K562 (cell line): ENCODE data around the gene HMGA1. TPM values are rescaled to one million over a fixed set of nuclear protein-coding genes. Genes with fewer than 3 reads are reported as not detected.
A peak's percentile ranks its signal among the peaks of the same experiment; 100 is the strongest.

Source experiments
- ARID1B ChIP-seq: fragments of 450-650 bp; IDR thresholded peaks from 2 replicates; pipeline ENCODE4 v1.6.1; 2016; ENCODE audit warnings: antibody characterized with exemption, mild to moderate bottlenecking, inconsistent platforms
- ARID2 ChIP-seq: fragments of 450-650 bp; IDR thresholded peaks from 2 replicates; pipeline ENCODE4 v1.6.1; 2017; ENCODE audit warnings: antibody characterized with exemption, mild to moderate bottlenecking
- BCOR ChIP-seq: fragments of 450-650 bp; IDR thresholded peaks from 2 replicates; pipeline ENCODE4 v1.6.1; 2016
- FIP1L1 ChIP-seq: fragments of 200-400 bp; formaldehyde crosslinking; IDR thresholded peaks from 2 replicates; pipeline ENCODE4 v1.6.1; 2018; ENCODE audit warnings: mild to moderate bottlenecking, low read depth, low read length; ENCODE audit not compliant: poor library complexity, severe bottlenecking
- GABPB1 ChIP-seq: sonication (generic); formaldehyde crosslinking; IDR thresholded peaks from 2 replicates; pipeline ENCODE4 v1.8.0; 2022; ENCODE audit warnings: mild to moderate bottlenecking, missing genetic modification reagents
- HDAC1 ChIP-seq, 2 experiments: fragments of 450-650 bp; IDR thresholded peaks; 2 replicates each; pipeline ENCODE4 v1.6.1; 2016 to 2017; ENCODE audit warnings: inconsistent platforms in 1 of 2, mild to moderate bottlenecking in 1 of 2, moderate library complexity in 1 of 2
- IRF2 ChIP-seq: sonication (generic); formaldehyde crosslinking; IDR thresholded peaks from 2 replicates; pipeline ENCODE4 v1.8.1; 2022; ENCODE audit warnings: mild to moderate bottlenecking, missing genetic modification reagents
- LEF1 ChIP-seq: fragments of 450-650 bp; IDR thresholded peaks from 2 replicates; pipeline ENCODE4 v1.6.1; 2016; ENCODE audit warnings: mild to moderate bottlenecking
- MEF2A ChIP-seq: IDR thresholded peaks from 2 replicates; pipeline ENCODE4 v1.6.1; 2011; ENCODE audit warnings: low read depth, mild to moderate bottlenecking, low read length, moderate library complexity; ENCODE audit not compliant: control insufficient read depth
- MIER1 ChIP-seq: fragments of 450-650 bp; IDR thresholded peaks from 2 replicates; pipeline ENCODE4 v1.6.1; 2016; ENCODE audit warnings: antibody characterized with exemption, mild to moderate bottlenecking, low read depth
- NR2C2 ChIP-seq, 2 experiments: fragments of 200-800 bp in 1 of 2; sonication (Bioruptor generic) in 1 of 2; sonication (generic) in 1 of 2; formaldehyde crosslinking in 1 of 2; IDR thresholded peaks; 2 replicates each; pipeline versions ENCODE4 v1.6.1 to v1.8.0; 2016 to 2022; ENCODE audit warnings: mild to moderate bottlenecking in 1 of 2, missing compliant biosample characterization in 1 of 2, missing genetic modification characterization in 1 of 2, missing genetic modification reagents in 1 of 2
- RAD51 ChIP-seq: fragments of 450-650 bp; IDR thresholded peaks from 2 replicates; pipeline ENCODE4 v1.7.1; 2016; ENCODE audit warnings: low read depth, mild to moderate bottlenecking, borderline replicate concordance
- RB1 ChIP-seq: fragments of 450-650 bp; IDR thresholded peaks from 2 replicates; pipeline ENCODE4 v1.6.1; 2017; ENCODE audit warnings: low read depth, mild to moderate bottlenecking
- SMC3 ChIP-seq: conservative IDR thresholded peaks from 2 replicates; pipeline ENCODE4 v1.6.1; 2011; ENCODE audit warnings: low read depth, low read length, improper control_type of control experiment; ENCODE audit not compliant: insufficient read depth
- SP1 ChIP-seq: sonication (generic); formaldehyde crosslinking; IDR thresholded peaks from 2 replicates; pipeline ENCODE4 v1.8.1; 2022; ENCODE audit warnings: mild to moderate bottlenecking, missing genetic modification reagents
- TAF7 ChIP-seq: fragments of 450-650 bp; IDR thresholded peaks from 2 replicates; pipeline ENCODE4 v1.6.1; 2016; ENCODE audit warnings: missing genetic modification characterization, missing compliant biosample characterization
- TOE1 ChIP-seq, 2 experiments: fragments of 450-650 bp in 1 of 2; sonication (generic) in 1 of 2; formaldehyde crosslinking in 1 of 2; IDR thresholded peaks; 2 replicates each; pipeline versions ENCODE4 v1.7.1 to v1.8.0; 2016 to 2022; ENCODE audit warnings: borderline replicate concordance in 2 of 2, mild to moderate bottlenecking in 2 of 2, antibody characterized with exemption in 1 of 2, inconsistent platforms in 1 of 2, low read depth in 1 of 2, missing genetic modification reagents in 1 of 2, moderate library complexity in 1 of 2
- ZBTB7A ChIP-seq: IDR thresholded peaks from 2 replicates; pipeline ENCODE4 v1.6.1; 2011; ENCODE audit warnings: low read depth, mild to moderate bottlenecking, low read length, moderate library complexity, borderline replicate concordance; ENCODE audit not compliant: control insufficient read depth
- ZC3H11A ChIP-seq: IDR thresholded peaks from 2 replicates; pipeline ENCODE4 v1.6.1; 2012; ENCODE audit warnings: low read depth, low read length, improper control_type of control experiment
- ZNF324 ChIP-seq: fragments of 250-450 bp; sonication (Bioruptor Pico); IDR thresholded peaks from 2 replicates; pipeline ENCODE4 v1.4.0; 2020; ENCODE audit warnings: mild to moderate bottlenecking
- polyA plus RNA-seq, 8 experiments: library from polyadenylated mRNA; depleted of rRNA in 4 of 8; stranded (reverse) in 5 of 8; unstranded in 3 of 8; fragments of >200 nt; fragmentation: Nextera tagmentation in 2 of 8; fragmentation: Illumina TruSeq in 1 of 8; extraction: Ambion mirVana in 2 of 8; extraction: Trizol in 1 of 8; gene quantifications; 2 replicates each; pipeline versions ENCODE4 v1.2.1 to v1.2.3, GENCODE V29; 2011 to 2014; ENCODE audit warnings: inconsistent platforms in 1 of 8, missing spikeins in 1 of 8
- total RNA-seq, 7 experiments: library from RNA; depleted of rRNA in 6 of 7; stranded (reverse); fragments of >200 nt in 6 of 7; fragmentation: Illumina TruSeq in 2 of 7; extraction: Trizol in 2 of 7; gene quantifications; 2 replicates each; pipeline versions ENCODE4 v1.2.1 to v1.2.3, GENCODE V29; 2011 to 2021; ENCODE audit warnings: low replicate concordance in 1 of 7
- TF ChIP-seq, protein P1 (sequence below): fragments of 250-450 bp; sonication (Bioruptor Pico); IDR thresholded peaks from 2 replicates; pipeline ENCODE4 v1.4.0; 2020; ENCODE audit warnings: mild to moderate bottlenecking, moderate library complexity
- TF ChIP-seq, protein P2 (sequence below): IDR thresholded peaks from 2 replicates; pipeline ENCODE4 v1.6.1; 2011; ENCODE audit warnings: borderline replicate concordance, low read depth, mild to moderate bottlenecking, moderate library complexity, low read length; ENCODE audit not compliant: insufficient read depth, poor library complexity, severe bottlenecking

HMGA1 gene
- total and polyA plus RNA-seq, 9 of the 15 experiments (the other 6 are each of a cell fraction or from before 2014, with no cell fraction given) = 27.8 to 1,947 (median 594) TPM

DNA sequence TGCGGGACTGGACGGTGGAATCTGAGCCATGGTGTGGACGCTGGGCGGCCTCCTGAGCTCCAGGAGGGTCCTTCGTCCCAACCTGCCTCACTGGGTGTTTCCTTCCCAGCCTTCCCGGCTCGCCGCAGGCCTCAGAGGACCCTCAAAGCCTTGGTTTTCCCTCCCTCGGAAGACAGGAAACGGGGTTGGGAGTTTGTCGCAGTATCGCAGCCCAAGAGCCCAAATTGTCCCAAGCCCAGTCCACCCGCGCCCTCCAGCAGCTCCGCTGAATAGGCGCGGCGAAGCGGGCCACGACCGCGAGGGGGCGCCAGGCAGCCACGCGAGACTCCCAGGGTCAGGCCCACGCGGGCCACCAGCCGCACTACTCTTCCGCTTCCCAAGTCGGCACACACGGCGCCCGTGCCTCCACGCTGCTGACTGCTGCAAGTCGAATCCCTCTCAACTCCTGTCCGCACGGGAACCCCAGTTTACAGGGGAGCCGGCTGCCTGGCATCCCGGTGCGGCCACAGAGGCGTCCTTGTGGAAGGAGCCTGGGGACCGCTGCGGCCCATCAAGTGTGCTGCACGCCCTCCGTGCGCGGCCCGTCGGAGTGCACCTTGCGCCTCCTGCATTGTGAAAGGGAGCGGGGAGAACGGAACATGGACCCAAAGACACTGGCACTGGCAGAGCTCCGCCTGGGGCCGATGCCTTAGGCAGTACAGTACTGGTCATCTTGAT lies 40.4 kb upstream of the HMGA1 start (continued):
- TF ChIP-seq, protein P1, sequence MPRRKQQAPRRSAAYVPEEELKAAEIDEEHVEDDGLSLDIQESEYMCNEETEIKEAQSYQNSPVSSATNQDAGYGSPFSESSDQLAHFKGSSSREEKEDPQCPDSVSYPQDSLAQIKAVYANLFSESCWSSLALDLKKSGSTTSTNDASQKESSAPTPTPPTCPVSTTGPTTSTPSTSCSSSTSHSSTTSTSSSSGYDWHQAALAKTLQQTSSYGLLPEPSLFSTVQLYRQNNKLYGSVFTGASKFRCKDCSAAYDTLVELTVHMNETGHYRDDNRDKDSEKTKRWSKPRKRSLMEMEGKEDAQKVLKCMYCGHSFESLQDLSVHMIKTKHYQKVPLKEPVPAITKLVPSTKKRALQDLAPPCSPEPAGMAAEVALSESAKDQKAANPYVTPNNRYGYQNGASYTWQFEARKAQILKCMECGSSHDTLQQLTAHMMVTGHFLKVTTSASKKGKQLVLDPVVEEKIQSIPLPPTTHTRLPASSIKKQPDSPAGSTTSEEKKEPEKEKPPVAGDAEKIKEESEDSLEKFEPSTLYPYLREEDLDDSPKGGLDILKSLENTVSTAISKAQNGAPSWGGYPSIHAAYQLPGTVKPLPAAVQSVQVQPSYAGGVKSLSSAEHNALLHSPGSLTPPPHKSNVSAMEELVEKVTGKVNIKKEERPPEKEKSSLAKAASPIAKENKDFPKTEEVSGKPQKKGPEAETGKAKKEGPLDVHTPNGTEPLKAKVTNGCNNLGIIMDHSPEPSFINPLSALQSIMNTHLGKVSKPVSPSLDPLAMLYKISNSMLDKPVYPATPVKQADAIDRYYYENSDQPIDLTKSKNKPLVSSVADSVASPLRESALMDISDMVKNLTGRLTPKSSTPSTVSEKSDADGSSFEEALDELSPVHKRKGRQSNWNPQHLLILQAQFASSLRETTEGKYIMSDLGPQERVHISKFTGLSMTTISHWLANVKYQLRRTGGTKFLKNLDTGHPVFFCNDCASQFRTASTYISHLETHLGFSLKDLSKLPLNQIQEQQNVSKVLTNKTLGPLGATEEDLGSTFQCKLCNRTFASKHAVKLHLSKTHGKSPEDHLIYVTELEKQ (CRISPR knock-in tag) = no peak
- TF ChIP-seq IRF2 (CRISPR knock-in tag) (peak; percentile 81; the same call in 1 of the 2 replicates), FIP1L1 (peak; percentile 87), ARID1B (peak; percentile 49; the same call in 1 of the 2 replicates), MIER1 (0 out of 2 replicates have a peak, but pooled peaks have one; percentile 28), BCOR (peak; percentile 65; the same call in 1 of the 2 replicates), RB1 (peak; percentile 93), NR2C2 (CRISPR knock-in tag; IDR thresholded peaks at IDR 0.05) (peak; percentile 79; the same call in 1 of the 2 replicates), NR2C2 (tag; IDR thresholded peaks at IDR 0.05) (peak; percentile 61), LEF1 (peak; percentile 50; the same call in 1 of the 2 replicates), SP1 (CRISPR knock-in tag) (peak; percentile 82; the same call in 1 of the 2 replicates), ARID2 (peak; percentile 84), TOE1 (IDR thresholded peaks at IDR 0.05; ENCODE audit: borderline replicate concordance) (0 out of 2 replicates have a peak, but pooled peaks have one; percentile 41), TOE1 (CRISPR knock-in tag; IDR thresholded peaks at IDR 0.05; ENCODE audit: borderline replicate concordance, low read depth) (peak; percentile 77; the same call in 1 of the 2 replicates), SMC3 (peak; percentile 97), GABPB1 (CRISPR knock-in tag) (peak; percentile 78; the same call in 1 of the 2 replicates), ZBTB7A (peak; percentile 87; the same call in 1 of the 2 replicates), TAF7 (tag) (peak; percentile 56; the same call in 1 of the 2 replicates), RAD51 (peak; percentile 14; the same call in 1 of the 2 replicates), MEF2A (no peak), HDAC1 (IDR thresholded peaks at IDR 0.05) (peak in 1 of 2 experiments; percentile 88; a peak in 2 of 4 replicates), ZC3H11A (0 out of 2 replicates have a peak, but pooled peaks have one; percentile 19), ZNF324 (CRISPR knock-in tag) (no peak)
- TF ChIP-seq, protein P2, sequence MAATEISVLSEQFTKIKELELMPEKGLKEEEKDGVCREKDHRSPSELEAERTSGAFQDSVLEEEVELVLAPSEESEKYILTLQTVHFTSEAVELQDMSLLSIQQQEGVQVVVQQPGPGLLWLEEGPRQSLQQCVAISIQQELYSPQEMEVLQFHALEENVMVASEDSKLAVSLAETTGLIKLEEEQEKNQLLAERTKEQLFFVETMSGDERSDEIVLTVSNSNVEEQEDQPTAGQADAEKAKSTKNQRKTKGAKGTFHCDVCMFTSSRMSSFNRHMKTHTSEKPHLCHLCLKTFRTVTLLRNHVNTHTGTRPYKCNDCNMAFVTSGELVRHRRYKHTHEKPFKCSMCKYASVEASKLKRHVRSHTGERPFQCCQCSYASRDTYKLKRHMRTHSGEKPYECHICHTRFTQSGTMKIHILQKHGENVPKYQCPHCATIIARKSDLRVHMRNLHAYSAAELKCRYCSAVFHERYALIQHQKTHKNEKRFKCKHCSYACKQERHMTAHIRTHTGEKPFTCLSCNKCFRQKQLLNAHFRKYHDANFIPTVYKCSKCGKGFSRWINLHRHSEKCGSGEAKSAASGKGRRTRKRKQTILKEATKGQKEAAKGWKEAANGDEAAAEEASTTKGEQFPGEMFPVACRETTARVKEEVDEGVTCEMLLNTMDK = peak; percentile 50
